WTC11 (cell line): ENCODE measurements around the gene SPRYD3. TPM values are rescaled to one million over a fixed set of nuclear protein-coding genes. Genes with fewer than 3 reads are reported as not detected.

ENCODE experiments used
- ATAC-seq: fragments of 200-7000 bp; cut with Tn5 transposase; 2 replicates; pipeline ENCODE4 v1.10.0; 2021; ENCODE audit warnings: mild to moderate bottlenecking, moderate library complexity
- CTCF ChIA-PET: fragments of 300-600 bp; sonication (Branson Sonifier 250); formaldehyde crosslinking; loops from one replicate; lab custom pipeline; 2021; ENCODE audit warnings: antibody characterized with exemption; lab: Charles Lee
- POLR2A ChIA-PET: fragments of 350-600 bp; sonication (Branson Sonifier 250); formaldehyde crosslinking; loops from one replicate; lab custom pipeline; 2021; ENCODE audit warnings: antibody characterized with exemption; lab: Charles Lee
- DNase-seq: peaks from one replicate; pipeline ENCODE4 v3.0.0; 2021; ENCODE audit warnings: low spot score
- H3K27ac Mint-ChIP-seq: 2 replicates; pipeline ENCODE4 v1.8.0; 2021; ENCODE audit warnings: mixed read lengths
- H3K27me3 Mint-ChIP-seq: 2 replicates; pipeline ENCODE4 v1.8.0; 2021; ENCODE audit warnings: low read depth, mild to moderate bottlenecking, moderate library complexity, mixed read lengths
- H3K36me3 Mint-ChIP-seq: 2 replicates; pipeline ENCODE4 v1.8.0; 2021; ENCODE audit warnings: mixed read lengths
- H3K4me1 Mint-ChIP-seq: 2 replicates; pipeline ENCODE4 v1.8.0; 2022; ENCODE audit warnings: mixed read lengths
- H3K4me3 Mint-ChIP-seq: 2 replicates; pipeline ENCODE4 v1.8.0; 2021; ENCODE audit warnings: mild to moderate bottlenecking, moderate library complexity, mixed read lengths
- H3K9me3 Mint-ChIP-seq: 2 replicates; pipeline ENCODE4 v1.8.0; 2021; ENCODE audit warnings: mixed read lengths
- CTCF ChIP-seq: fragments of 200-600 bp; IDR thresholded peaks from 2 replicates; pipeline ENCODE4 v1.8.0; 2022; ENCODE audit warnings: antibody characterized with exemption
- EMX1 ChIP-seq: fragments of 250-450 bp; sonication (Bioruptor Pico); IDR thresholded peaks from 2 replicates; pipeline ENCODE4 v1.8.0; 2021; ENCODE audit warnings: mild to moderate bottlenecking
- HMGA2 ChIP-seq: fragments of 250-450 bp; sonication (Bioruptor Pico); IDR thresholded peaks from 2 replicates; pipeline ENCODE4 v1.4.0; 2021; ENCODE audit warnings: mild to moderate bottlenecking, moderate library complexity
- JUN ChIP-seq: sonication (generic); formaldehyde crosslinking; IDR thresholded peaks from 2 replicates; pipeline ENCODE4 v1.8.0; 2023; ENCODE audit warnings: mild to moderate bottlenecking, missing genetic modification reagents
- KAT7 ChIP-seq: sonication (generic); formaldehyde crosslinking; IDR thresholded peaks from 2 replicates; pipeline ENCODE4 v1.8.1; 2023; ENCODE audit warnings: missing genetic modification reagents, mild to moderate bottlenecking, borderline replicate concordance
- NFE2L1 ChIP-seq: sonication (generic); formaldehyde crosslinking; IDR thresholded peaks from 2 replicates; pipeline ENCODE4 v1.8.1; 2023; ENCODE audit warnings: missing genetic modification reagents
- NFYB ChIP-seq: sonication (generic); formaldehyde crosslinking; conservative IDR thresholded peaks from 2 replicates; pipeline ENCODE4 v1.8.0; 2022; ENCODE audit warnings: low read depth, missing genetic modification reagents
- NR2C2 ChIP-seq: sonication (generic); formaldehyde crosslinking; IDR thresholded peaks from 2 replicates; pipeline ENCODE4 v1.8.0; 2022; ENCODE audit warnings: mild to moderate bottlenecking, missing genetic modification reagents
- TEAD1 ChIP-seq: sonication (generic); formaldehyde crosslinking; IDR thresholded peaks from 2 replicates; pipeline ENCODE4 v1.8.0; 2022; ENCODE audit warnings: mild to moderate bottlenecking, missing genetic modification reagents
- USF1 ChIP-seq: sonication (generic); formaldehyde crosslinking; IDR thresholded peaks from 2 replicates; pipeline ENCODE4 v1.8.0; 2022; ENCODE audit warnings: mild to moderate bottlenecking, missing genetic modification reagents
- ZMAT4 ChIP-seq: fragments of 250-450 bp; sonication (Bioruptor Pico); IDR thresholded peaks from 2 replicates; pipeline ENCODE4 v1.9.0; 2021; ENCODE audit warnings: mild to moderate bottlenecking
- ZNF219 ChIP-seq: sonication (generic); formaldehyde crosslinking; IDR thresholded peaks from 2 replicates; pipeline ENCODE4 v1.8.0; 2023; ENCODE audit warnings: missing genetic modification reagents, mild to moderate bottlenecking, borderline replicate concordance
- ZNF281 ChIP-seq: sonication (generic); formaldehyde crosslinking; IDR thresholded peaks from 2 replicates; pipeline ENCODE4 v1.8.0; 2023; ENCODE audit warnings: mild to moderate bottlenecking, missing genetic modification reagents
- ZNF396 ChIP-seq: fragments of 250-450 bp; sonication (Bioruptor Pico); IDR thresholded peaks from 2 replicates; pipeline ENCODE4 v1.8.0; 2021; ENCODE audit warnings: mild to moderate bottlenecking, moderate library complexity, borderline replicate concordance
- ZNF425 ChIP-seq: fragments of 250-450 bp; sonication (Bioruptor Pico); conservative IDR thresholded peaks from 2 replicates; pipeline ENCODE4 v1.9.0; 2021; ENCODE audit warnings: mild to moderate bottlenecking
- ZNF532 ChIP-seq: fragments of 250-450 bp; sonication (Bioruptor Pico); IDR thresholded peaks from 2 replicates; pipeline ENCODE4 v1.9.0; 2021; ENCODE audit warnings: mild to moderate bottlenecking, borderline replicate concordance
- ZNF671 ChIP-seq: fragments of 250-450 bp; sonication (Bioruptor Pico); IDR thresholded peaks from 2 replicates; pipeline ENCODE4 v1.8.0; 2021; ENCODE audit warnings: mild to moderate bottlenecking
- ZSCAN18 ChIP-seq: fragments of 250-450 bp; sonication (Bioruptor Pico); IDR thresholded peaks from 2 replicates; pipeline ENCODE4 v2.1.2; 2022; ENCODE audit warnings: mild to moderate bottlenecking, moderate library complexity
- total RNA-seq: library from RNA; stranded (reverse); gene quantifications from 3 replicates; pipeline ENCODE4 v1.2.3, GENCODE V29; 2021

SPRYD3 gene
- total RNA-seq, 1 experiment from 2014 or later, result 11.9 TPM

- no peak for TF ChIP-seq CTCF
- TF ChIP-seq USF1, result no peak
- no peak for TF ChIP-seq EMX1 (CRISPR knock-in tag)
- TF ChIP-seq ZNF396 (CRISPR knock-in tag), result no peak
- no peak for TF ChIP-seq ZNF671 (CRISPR knock-in tag)
- no peak for TF ChIP-seq ZNF532 (CRISPR knock-in tag)
- TF ChIP-seq ZMAT4 (CRISPR knock-in tag), result no peak
- TF ChIP-seq KAT7 (CRISPR knock-in tag), result no peak
- no peak for TF ChIP-seq NFE2L1 (CRISPR knock-in tag)
- TF ChIP-seq NR2C2 (CRISPR knock-in tag), result no peak
- no peak for TF ChIP-seq ZSCAN18 (CRISPR knock-in tag)
- TF ChIP-seq ZNF219 (CRISPR knock-in tag), result no peak
- TF ChIP-seq TEAD1 (CRISPR knock-in tag), result no peak
Observed at GRCh38 chr12:53064613-53065436, 14.4 kb downstream of the SPRYD3 start (continued).

- Mint-ChIP-seq H3K4me1 (peaks cover 12% of the 10 kb centered on the region), H3K9me3 (no peaks in the 10 kb centered on the region), H3K27me3 (peaks cover 35% of the 10 kb centered on the region), H3K36me3 (no peaks in the 10 kb centered on the region), H3K27ac (no peak overlapping the region), H3K4me3 (no peak overlapping the region)
- peak; percentile 9 for DNase-seq
- no peak for TF ChIP-seq ZNF425 (CRISPR knock-in tag)
- no peak for TF ChIP-seq NFYB (CRISPR knock-in tag)
- no peak for TF ChIP-seq ZNF281 (CRISPR knock-in tag)
- no peak for TF ChIP-seq JUN (CRISPR knock-in tag)
- TF ChIP-seq HMGA2 (CRISPR knock-in tag), result no peak
- ATAC-seq, result no peak
- POLR2A ChIA-PET, result interaction anchor here (0.5 kb wide), 1 partner anchor 10 kb away, joined by 3 read pairs; no protein-coding TSS in a partner anchor
- CTCF ChIA-PET, result interaction anchor here (1.1 to 11.2 kb wide), 5 partner anchors 9 to 134 kb away, joined by 3 to 474 read pairs (median 70); partner anchors contain the start of genes IGFBP6, SOAT2 and TNS2
Observed at GRCh38 chr12:53063708-53064612, 15.2 kb downstream of the SPRYD3 start.
